ENCODE measurements around the gene CLASRP.

DNA sequence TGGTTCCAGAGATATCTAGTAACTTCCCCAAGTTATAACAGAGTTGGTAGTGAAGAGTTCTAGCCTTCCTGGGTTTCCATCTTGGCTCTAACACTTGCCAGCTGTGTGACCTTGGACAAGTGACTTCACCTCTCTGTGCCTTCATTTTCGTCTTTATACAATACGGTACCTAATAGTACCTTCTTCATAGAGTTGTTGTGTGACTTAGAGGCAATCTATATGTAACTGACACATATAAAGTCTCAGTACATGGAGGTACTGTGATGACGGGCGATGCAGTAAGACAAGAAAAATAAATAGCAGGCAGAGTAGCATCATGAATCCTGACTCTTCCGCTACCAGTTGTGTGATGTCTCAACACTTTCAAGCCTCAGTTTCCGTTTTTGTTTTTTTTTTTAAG, 8.0 kb upstream of the CLASRP start:
- TF ChIP-seq, protein P1, sequence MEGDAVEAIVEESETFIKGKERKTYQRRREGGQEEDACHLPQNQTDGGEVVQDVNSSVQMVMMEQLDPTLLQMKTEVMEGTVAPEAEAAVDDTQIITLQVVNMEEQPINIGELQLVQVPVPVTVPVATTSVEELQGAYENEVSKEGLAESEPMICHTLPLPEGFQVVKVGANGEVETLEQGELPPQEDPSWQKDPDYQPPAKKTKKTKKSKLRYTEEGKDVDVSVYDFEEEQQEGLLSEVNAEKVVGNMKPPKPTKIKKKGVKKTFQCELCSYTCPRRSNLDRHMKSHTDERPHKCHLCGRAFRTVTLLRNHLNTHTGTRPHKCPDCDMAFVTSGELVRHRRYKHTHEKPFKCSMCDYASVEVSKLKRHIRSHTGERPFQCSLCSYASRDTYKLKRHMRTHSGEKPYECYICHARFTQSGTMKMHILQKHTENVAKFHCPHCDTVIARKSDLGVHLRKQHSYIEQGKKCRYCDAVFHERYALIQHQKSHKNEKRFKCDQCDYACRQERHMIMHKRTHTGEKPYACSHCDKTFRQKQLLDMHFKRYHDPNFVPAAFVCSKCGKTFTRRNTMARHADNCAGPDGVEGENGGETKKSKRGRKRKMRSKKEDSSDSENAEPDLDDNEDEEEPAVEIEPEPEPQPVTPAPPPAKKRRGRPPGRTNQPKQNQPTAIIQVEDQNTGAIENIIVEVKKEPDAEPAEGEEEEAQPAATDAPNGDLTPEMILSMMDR (IDR thresholded peaks at IDR 0.05) = no peak
- no peak for TF ChIP-seq POLR2A (IDR thresholded peaks at IDR 0.05)
